Trophoblast cell (in vitro differentiated cells and primary cell): ENCODE results near the gene VPS13D.

ENCODE experiments used
- DNase-seq, 2 donors: peaks; one replicate each; pipeline ENCODE4 v3.0.0-alpha.2; 2016
- H2AFZ ChIP-seq: 2 replicates; pipeline ENCODE4 v1.6.1; 2013; ENCODE audit warnings: low read length, moderate library complexity, mild to moderate bottlenecking; ENCODE audit not compliant: insufficient read depth, poor library complexity
- H2AK5ac ChIP-seq: 2 replicates; pipeline ENCODE4 v1.6.1; 2013; ENCODE audit warnings: mild to moderate bottlenecking, low read length
- H2BK120ac ChIP-seq: 2 replicates; pipeline ENCODE4 v1.6.1; 2013; ENCODE audit warnings: low read length, mild to moderate bottlenecking, moderate library complexity; ENCODE audit not compliant: insufficient read depth, poor library complexity
- H2BK12ac ChIP-seq: 2 replicates; pipeline ENCODE4 v1.6.1; 2013; ENCODE audit warnings: mild to moderate bottlenecking, low read length, moderate library complexity
- H2BK5ac ChIP-seq: 2 replicates; pipeline ENCODE4 v1.6.1; 2013; ENCODE audit warnings: low read length, low read depth, moderate library complexity, mild to moderate bottlenecking; ENCODE audit not compliant: poor library complexity
- H3K14ac ChIP-seq: 2 replicates; pipeline ENCODE4 v1.6.1; 2013; ENCODE audit warnings: mild to moderate bottlenecking, low read length
- H3K18ac ChIP-seq: 2 replicates; pipeline ENCODE4 v1.6.1; 2013; ENCODE audit warnings: mild to moderate bottlenecking, low read length
- H3K23ac ChIP-seq: 2 replicates; pipeline ENCODE4 v1.6.1; 2013; ENCODE audit warnings: low read length
- H3K27ac ChIP-seq: 2 replicates; pipeline ENCODE4 v1.5.1; 2013; ENCODE audit warnings: low read depth, mild to moderate bottlenecking, inconsistent platforms, low read length, moderate library complexity
- H3K27me3 ChIP-seq: 2 replicates; pipeline ENCODE4 v1.6.1; 2013; ENCODE audit warnings: inconsistent platforms, mild to moderate bottlenecking, low read length, moderate library complexity; ENCODE audit not compliant: insufficient read depth
- H3K36me3 ChIP-seq, 2 experiments: 1 replicate in 1 of 2; 2 replicates in 1 of 2; pipeline ENCODE4 v1.6.1; 2013; ENCODE audit warnings: low read length in 2 of 2, mild to moderate bottlenecking in 2 of 2, moderate library complexity in 1 of 2; ENCODE audit not compliant: insufficient read depth in 2 of 2, control insufficient read depth in 1 of 2
- H3K4ac ChIP-seq: 2 replicates; pipeline ENCODE4 v1.6.1; 2013; ENCODE audit warnings: low read depth, mild to moderate bottlenecking, low read length, moderate library complexity
- H3K4me1 ChIP-seq, 2 experiments: 1 replicate in 1 of 2; 2 replicates in 1 of 2; pipeline ENCODE4 v1.6.1; 2013; ENCODE audit warnings: low read length in 2 of 2, mild to moderate bottlenecking in 2 of 2, moderate library complexity in 1 of 2; ENCODE audit not compliant: insufficient read depth in 2 of 2, control insufficient read depth in 1 of 2
- H3K4me2 ChIP-seq: 2 replicates; pipeline ENCODE4 v1.6.1; 2013; ENCODE audit warnings: inconsistent platforms, mild to moderate bottlenecking, low read length, moderate library complexity
- H3K4me3 ChIP-seq: 2 replicates; pipeline ENCODE4 v1.5.1; 2013; ENCODE audit warnings: mild to moderate bottlenecking, low read depth, low read length, inconsistent platforms
- H3K79me1 ChIP-seq: one replicate; pipeline ENCODE4 v1.6.1; 2013; ENCODE audit warnings: low read length
- H3K79me2 ChIP-seq: 2 replicates; pipeline ENCODE4 v1.6.1; 2013; ENCODE audit warnings: low read length, mild to moderate bottlenecking; ENCODE audit not compliant: control insufficient read depth, insufficient read depth, poor library complexity
- H3K9ac ChIP-seq: 2 replicates; pipeline ENCODE4 v1.6.1; 2013; ENCODE audit warnings: mild to moderate bottlenecking, low read length
- H3K9me3 ChIP-seq: 2 replicates; pipeline ENCODE4 v1.6.1; 2013; ENCODE audit warnings: low read depth, mild to moderate bottlenecking, control low read depth, inconsistent platforms, low read length; ENCODE audit not compliant: insufficient read depth
- H4K12ac ChIP-seq: 2 replicates; pipeline ENCODE4 v1.6.1; 2013; ENCODE audit warnings: low read depth, mild to moderate bottlenecking, low read length, moderate library complexity
- H4K8ac ChIP-seq: 2 replicates; pipeline ENCODE4 v1.6.1; 2013; ENCODE audit warnings: low read depth, mild to moderate bottlenecking, low read length, moderate library complexity
- H4K91ac ChIP-seq: one replicate; pipeline ENCODE4 v1.6.1; 2013; ENCODE audit warnings: low read depth, mild to moderate bottlenecking, low read length, moderate library complexity
- WGBS: extraction: QIAGEN DNeasy Blood & Tissue Kit; methylation state at CpG from one replicate; pipeline ENCODE4 v1.1.7; 2013; ENCODE audit warnings: missing lambda C conversion rate; ENCODE audit not compliant: insufficient read length, insufficient coverage; ENCODE audit errors: extremely low coverage; 5-methylcytosine and 5-hydroxymethylcytosine counted together

Gene VPS13D

DNA sequence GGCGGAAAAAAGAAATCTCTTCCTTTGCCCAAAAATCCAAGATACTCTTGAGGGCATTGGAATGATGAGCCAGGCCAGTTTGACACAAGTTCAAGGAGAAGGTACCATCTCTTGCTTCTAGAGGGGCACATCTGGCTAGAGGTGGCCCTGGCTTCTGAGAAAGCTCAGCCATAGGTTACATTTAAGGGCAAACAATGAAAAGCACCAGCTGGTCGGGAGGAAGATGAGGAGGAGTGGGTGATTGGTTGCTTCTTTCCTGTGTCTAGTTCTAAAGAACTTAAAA lies 256.2 kb downstream of the VPS13D start:
- peak overlapping the region; percentile 34 for H3K14ac ChIP-seq
- no peak overlapping the region for H3K23ac ChIP-seq
- H2AK5ac ChIP-seq = peak overlapping the region; percentile 96
- H2BK5ac ChIP-seq = peak overlapping the region; percentile 47
- H3K9me3 ChIP-seq = peaks cover 5% of the 10 kb centered on the region
- H3K4me2 ChIP-seq = peak overlapping the region; percentile 8
- peak overlapping the region; percentile 72 for H4K8ac ChIP-seq
- H3K79me2 ChIP-seq = peaks cover 4% of the 10 kb centered on the region
- peak overlapping the region; percentile 81 for H3K18ac ChIP-seq
- WGBS = no CpG with 5 or more reads among the region's 2 CpGs
- peak overlapping the region; percentile 97 for H2BK120ac ChIP-seq
- peaks cover 18% of the 10 kb centered on the region for H3K79me1 ChIP-seq
- H3K36me3 ChIP-seq = peaks cover 0 to 2% of the 10 kb centered on the region in 2 experiments
- H4K91ac ChIP-seq = peak overlapping the region; percentile 91
- peak overlapping the region; percentile 80 for H3K4ac ChIP-seq
- no peak overlapping the region for H4K12ac ChIP-seq
- peak overlapping the region; percentile 94 for H2BK12ac ChIP-seq
- no peak overlapping the region for H3K9ac ChIP-seq
- DNase-seq = no peak
- peak overlapping the region; percentile 50 for H3K27ac ChIP-seq
- peak overlapping the region; percentile 76 for H2AFZ ChIP-seq
- peaks cover 20 to 26% of the 10 kb centered on the region in 2 experiments for H3K4me1 ChIP-seq
- H3K27me3 ChIP-seq = no peaks in the 10 kb centered on the region
- no peak overlapping the region for H3K4me3 ChIP-seq

DNA sequence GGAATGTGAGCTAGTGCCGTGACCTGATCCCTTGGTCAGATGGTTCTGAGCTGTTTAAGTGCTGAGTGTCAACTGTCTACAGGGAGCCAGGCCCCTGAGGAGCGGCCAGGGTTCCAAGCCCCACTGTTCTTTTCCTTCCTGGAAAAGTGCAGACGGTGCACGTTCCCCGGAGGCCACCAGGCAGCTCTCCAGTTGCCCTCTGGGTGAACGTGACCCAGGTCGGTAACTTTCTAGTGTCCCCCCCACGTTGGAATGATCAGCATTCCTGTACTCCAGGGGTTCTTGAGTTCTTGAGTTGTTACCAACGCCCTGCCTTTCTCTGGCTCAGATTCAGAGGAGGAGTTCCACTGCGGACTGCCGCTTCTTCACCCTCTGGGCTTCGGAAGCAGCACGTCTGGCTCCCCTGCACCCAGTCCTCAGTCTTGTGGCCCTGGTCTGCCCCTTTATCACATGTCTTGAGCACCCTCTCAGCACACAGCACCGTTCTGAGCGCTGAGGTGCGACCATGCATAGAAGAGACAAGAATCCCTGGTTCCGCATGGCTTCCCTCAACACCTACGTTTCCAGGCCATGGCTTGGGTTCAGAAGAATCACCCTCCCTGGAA lies 256.7 kb downstream of the VPS13D start:
- Histone ChIP-seq H3K79me2 (peaks cover 4% of the 10 kb centered on the region), H2BK120ac (peak overlapping the region; percentile 97)

DNA sequence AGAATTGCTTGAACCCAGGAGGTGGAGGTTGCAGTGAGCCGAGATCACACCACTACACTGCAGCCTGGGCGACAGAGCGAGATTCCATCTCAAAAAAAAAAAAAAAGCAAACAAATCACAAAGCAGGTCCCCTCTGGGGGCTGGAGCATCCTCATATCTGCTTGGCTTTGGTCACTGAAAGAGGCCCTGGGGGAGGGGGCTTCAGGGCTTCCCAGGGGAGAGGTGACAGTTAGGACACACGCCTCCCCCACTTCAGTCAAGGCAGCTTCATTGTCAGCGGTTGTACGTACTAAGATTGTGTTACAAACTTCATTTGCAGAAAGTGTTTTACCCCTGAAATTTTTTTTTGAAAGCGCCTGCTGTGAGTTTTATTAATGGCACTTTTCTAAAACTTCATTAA lies 257.7 kb downstream of the VPS13D start:
- Histone ChIP-seq H3K27me3 (no peaks in the 10 kb centered on the region), H3K23ac (no peak overlapping the region), H3K18ac (no peak overlapping the region), H3K79me2 (peaks cover 4% of the 10 kb centered on the region), H4K91ac (peak overlapping the region; percentile 39), H3K9ac (no peak overlapping the region), H2BK120ac (no peak overlapping the region), H3K36me3 (peaks cover 0 to 2% of the 10 kb centered on the region in 2 experiments), H3K14ac (no peak overlapping the region), H3K4me1 (peaks cover 17 to 22% of the 10 kb centered on the region in 2 experiments), H3K4me2 (no peak overlapping the region), H3K9me3 (peaks cover 5% of the 10 kb centered on the region), H2AFZ (no peak overlapping the region), H3K4me3 (no peak overlapping the region), H3K79me1 (peaks cover 16% of the 10 kb centered on the region), H2AK5ac (no peak overlapping the region), H4K8ac (no peak overlapping the region), H2BK12ac (peak overlapping the region; percentile 63), H2BK5ac (no peak overlapping the region), H4K12ac (no peak overlapping the region), H3K27ac (no peak overlapping the region), H3K4ac (no peak overlapping the region)
- no CpG with 5 or more reads among the region's 7 CpGs for WGBS
- DNase-seq = no peak

More for the DNA sequence above, 256.7 kb downstream of the VPS13D start:
- WGBS = no CpG with 5 or more reads among the region's 18 CpGs
- no peak overlapping the region for H2AFZ ChIP-seq
- no peak overlapping the region for H3K23ac ChIP-seq
- H3K4me1 ChIP-seq = peaks cover 17 to 22% of the 10 kb centered on the region in 2 experiments
- H3K9me3 ChIP-seq = peaks cover 5% of the 10 kb centered on the region
- H3K27ac ChIP-seq = peak overlapping the region; percentile 50
- H3K9ac ChIP-seq = no peak overlapping the region
- peak overlapping the region; percentile 91 for H4K91ac ChIP-seq
- H3K27me3 ChIP-seq = no peaks in the 10 kb centered on the region
- peak overlapping the region; percentile 58 for H2BK12ac ChIP-seq
- peak overlapping the region; percentile 16 for H2AK5ac ChIP-seq
- peak overlapping the region; percentile 19 for H3K18ac ChIP-seq
- peaks cover 0 to 2% of the 10 kb centered on the region in 2 experiments for H3K36me3 ChIP-seq
- H2BK5ac ChIP-seq = peak overlapping the region; percentile 15
- no peak overlapping the region for H4K8ac ChIP-seq
- H3K14ac ChIP-seq = peak overlapping the region; percentile 23
- H3K4me3 ChIP-seq = no peak overlapping the region
- H3K4me2 ChIP-seq = no peak overlapping the region
- H4K12ac ChIP-seq = no peak overlapping the region
- DNase-seq = peak; percentile 77 to 86
- no peak overlapping the region for H3K4ac ChIP-seq
- peaks cover 16% of the 10 kb centered on the region for H3K79me1 ChIP-seq

DNA sequence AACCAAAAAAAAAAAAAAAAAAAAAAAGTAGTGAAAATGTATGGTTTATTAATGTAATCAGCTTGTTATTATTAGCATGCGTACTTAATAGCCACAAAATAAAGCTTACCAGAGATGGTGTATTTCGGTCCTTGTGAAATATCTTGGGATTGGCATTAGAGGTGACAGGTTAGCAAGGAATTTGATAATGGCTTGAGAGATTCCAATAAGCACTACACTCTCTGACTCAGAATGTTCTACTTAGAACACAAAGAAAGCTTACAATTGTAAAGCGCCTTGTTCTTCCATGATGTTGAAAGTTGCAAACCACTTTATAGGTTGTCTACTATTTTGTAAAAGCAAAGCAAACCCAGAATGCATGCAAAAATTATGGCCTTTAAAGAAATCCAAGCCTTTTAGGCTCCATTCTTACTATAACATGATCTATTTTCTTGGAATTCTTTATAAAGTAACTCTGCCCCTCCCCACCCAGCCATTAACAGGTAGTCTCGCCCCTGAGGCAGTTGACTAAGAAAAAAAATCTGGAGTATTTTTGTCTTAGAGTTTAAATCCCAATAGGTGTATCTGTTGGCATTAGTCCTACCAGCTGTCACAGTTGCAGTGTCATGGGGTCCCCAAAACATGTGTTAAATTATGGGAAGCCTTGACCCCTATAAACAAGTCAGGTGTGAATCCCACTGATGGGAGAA lies 259.0 kb downstream of the VPS13D start:
- Histone ChIP-seq H4K91ac (no peak overlapping the region), H3K4me1 (peaks cover 17 to 22% of the 10 kb centered on the region in 2 experiments), H2AFZ (no peak overlapping the region), H3K4ac (no peak overlapping the region), H3K79me1 (peaks cover 16% of the 10 kb centered on the region), H2AK5ac (no peak overlapping the region), H4K12ac (no peak overlapping the region), H2BK120ac (no peak overlapping the region), H3K4me2 (no peak overlapping the region), H4K8ac (no peak overlapping the region), H3K18ac (no peak overlapping the region), H3K79me2 (peaks cover 4% of the 10 kb centered on the region), H2BK5ac (no peak overlapping the region), H3K4me3 (no peak overlapping the region), H3K9me3 (peaks cover 5% of the 10 kb centered on the region), H3K9ac (no peak overlapping the region), H3K27ac (no peak overlapping the region), H3K23ac (no peak overlapping the region), H3K27me3 (no peaks in the 10 kb centered on the region), H3K36me3 (peaks cover 0 to 2% of the 10 kb centered on the region in 2 experiments), H3K14ac (no peak overlapping the region), H2BK12ac (no peak overlapping the region)
- no CpG with 5 or more reads among the region's 4 CpGs for WGBS
- peak in 1 of 2 donors; percentile 73 for DNase-seq
